GM21447 (cell line): ENCODE results near the gene TELO2.
A peak's percentile ranks its signal among the peaks of the same experiment; 100 is the strongest.
"Not testable (repeated sequence)": the region's sequence is repeated elsewhere in the genome, so short reads cannot be mapped to it uniquely, and the experiment has no call there.

ENCODE experiments used
- ATAC-seq: cut with Tn5 transposase; IDR thresholded peaks from one replicate; pipeline ENCODE4 v1.9.1; 2021; ENCODE audit not compliant: unreplicated experiment

Gene TELO2

DNA sequence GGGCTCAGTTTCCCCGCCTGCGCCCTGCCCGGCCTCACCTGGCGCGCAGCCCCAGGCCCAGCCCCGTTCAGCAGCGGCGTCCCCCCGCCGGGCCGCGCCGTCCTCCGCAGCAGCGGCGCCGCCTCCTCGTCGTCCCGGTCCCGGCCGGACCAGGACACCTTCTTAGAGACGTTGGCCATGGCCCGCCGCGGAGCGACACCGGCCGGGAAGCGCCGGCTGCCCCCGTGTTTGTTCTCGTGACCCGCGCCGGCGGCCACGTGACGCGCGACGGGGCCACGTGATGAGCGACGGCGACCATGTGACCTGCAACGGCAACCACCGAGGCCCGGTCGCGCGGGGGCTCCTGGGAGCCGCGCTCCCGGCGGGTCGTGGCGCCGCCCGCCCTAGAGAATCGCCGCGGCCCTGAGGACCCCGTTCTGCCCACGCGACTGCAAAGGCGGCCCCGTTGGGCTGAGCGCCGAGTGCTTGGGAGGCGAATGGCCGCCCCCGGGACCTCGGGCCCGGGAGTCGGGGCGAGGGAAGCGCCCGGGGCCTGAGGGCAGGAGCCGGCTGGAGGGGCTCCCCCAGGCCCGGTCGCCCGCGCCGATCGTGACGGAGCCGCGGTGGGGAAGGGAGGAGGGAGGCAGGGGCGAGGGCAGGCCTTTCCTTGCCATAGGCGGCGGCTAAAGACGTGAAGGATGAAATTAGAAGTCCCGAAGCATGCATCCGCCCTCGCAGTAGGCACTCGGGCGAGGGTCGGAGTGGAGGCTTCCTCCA, 18.2 kb upstream of the TELO2 start, which contains the start of gene CLCN7:
Gene CLCN7 (minus strand): TSS at position 233 of the 756 bp plus-strand sequence. CDS start 54 bp downstream, at position 179.
- ATAC-seq, result peak; percentile 81

DNA sequence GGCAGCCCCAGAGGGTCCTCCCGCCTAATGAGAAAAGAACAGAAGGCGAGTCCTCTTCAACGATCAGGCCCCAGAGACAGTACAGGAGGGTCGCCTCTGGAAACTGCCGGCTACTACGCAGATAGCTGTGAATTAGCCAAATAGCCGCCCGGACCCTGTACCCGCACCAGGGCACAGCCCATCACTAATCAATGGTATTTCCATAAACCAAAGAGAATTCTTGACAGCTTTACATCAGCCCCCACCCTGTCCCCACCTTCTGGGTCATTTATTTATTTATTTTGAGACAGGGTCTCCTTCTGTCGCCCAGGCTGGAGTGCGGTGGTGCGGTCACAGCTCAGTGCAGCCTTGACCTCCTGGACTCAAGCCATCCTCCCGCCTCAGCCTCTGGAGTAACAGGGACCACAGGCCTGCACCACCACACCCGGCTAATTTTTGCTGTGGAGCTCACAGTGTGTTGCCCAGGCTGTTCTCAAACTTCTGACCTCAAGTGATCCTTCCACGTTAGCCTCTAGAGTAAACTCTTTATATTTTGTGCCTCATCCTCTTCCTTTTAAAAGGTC, 17.5 kb upstream of the TELO2 start:
- no peak for ATAC-seq

- ATAC-seq, result no peak
Observed at GRCh38 chr16:1477033-1477432, 16.1 kb upstream of the TELO2 start.

DNA sequence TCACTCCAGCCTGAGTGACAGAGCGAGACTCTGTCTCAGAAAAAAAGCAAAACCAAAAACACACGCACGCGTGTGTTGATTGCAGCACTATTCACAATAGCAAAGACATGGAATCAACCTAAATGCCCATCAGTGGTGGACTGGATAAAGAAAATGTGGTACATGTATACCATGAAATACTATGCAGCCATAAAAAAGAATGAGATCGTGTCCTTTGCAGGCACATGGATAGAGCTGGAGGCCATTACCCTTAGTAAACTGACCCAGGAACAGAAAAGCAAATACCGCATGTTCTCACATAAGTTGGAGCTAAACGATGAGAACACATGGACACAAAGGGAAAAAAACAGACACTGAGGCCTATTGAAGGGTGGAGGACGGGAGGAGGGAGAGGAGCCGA, 14.2 kb upstream of the TELO2 start:
- ATAC-seq, result not testable (repeated sequence)

- no peak for ATAC-seq
Observed at GRCh38 chr16:1481906-1482835, 11.0 kb upstream of the TELO2 start.

- no peak for ATAC-seq
Observed at GRCh38 chr16:1485847-1486496, 7.2 kb upstream of the TELO2 start.

- no peak for ATAC-seq
Observed at GRCh38 chr16:1486551-1487390, 6.4 kb upstream of the TELO2 start.

GRCh38 chr16:1487395-1488053, 5.6 kb upstream of the TELO2 start:
- ATAC-seq, result no peak

DNA sequence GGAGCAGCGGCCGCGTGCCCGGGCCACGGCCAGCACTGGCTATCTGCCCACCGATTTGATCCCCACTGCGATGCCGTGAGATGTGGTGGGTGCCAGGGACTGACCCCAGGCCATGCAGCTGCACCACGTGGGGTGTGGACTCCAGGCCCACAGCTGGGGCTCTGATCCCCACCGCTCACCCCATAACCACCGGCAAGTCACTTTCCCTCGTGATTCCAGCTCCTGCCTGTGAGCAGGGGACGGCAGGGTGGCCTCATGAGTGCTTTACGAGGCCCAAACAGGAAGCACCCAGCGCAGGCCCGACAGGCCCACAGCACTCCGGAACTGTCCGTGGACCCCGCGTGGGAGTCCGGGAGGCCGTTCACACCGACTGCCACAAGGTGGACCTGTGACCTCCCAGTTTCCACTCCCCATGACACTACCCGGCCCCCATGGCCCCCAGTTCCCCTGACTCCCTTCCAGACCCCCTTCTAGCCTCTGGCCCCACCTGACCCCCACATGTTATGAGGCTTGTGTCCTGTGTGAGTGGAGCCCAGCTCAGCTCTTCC, 5.0 kb upstream of the TELO2 start:
- ATAC-seq, result no peak

- no peak for ATAC-seq
Observed at GRCh38 chr16:1488619-1489018, 4.5 kb upstream of the TELO2 start, which contains the start of gene PTX4. TSS of gene PTX4 (minus strand) at chr16:1488944. CDS start at chr16:1488909, 35 bp downstream.

GRCh38 chr16:1489077-1489476, 4.1 kb upstream of the TELO2 start:
- no peak for ATAC-seq

DNA sequence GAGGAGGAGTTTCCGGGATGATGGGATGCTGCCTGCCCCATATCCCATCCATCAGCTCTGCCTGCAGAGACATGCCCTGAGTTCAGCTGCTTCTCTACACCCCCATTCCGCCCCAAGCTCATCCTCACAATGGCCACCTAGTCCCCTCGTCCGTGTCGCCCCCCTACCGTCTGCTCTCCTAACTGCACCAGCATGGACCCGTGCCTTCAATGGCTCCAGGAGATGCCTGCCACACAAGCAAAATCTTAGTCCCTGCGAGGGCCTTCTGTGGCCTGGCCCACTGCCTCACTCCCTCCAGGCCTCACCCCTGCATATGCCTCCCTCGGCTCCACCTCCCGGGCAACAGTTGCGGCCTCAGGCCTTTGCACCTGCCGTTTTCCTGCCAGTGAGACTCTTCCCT, 1.8 kb upstream of the TELO2 start:
- no peak for ATAC-seq

DNA sequence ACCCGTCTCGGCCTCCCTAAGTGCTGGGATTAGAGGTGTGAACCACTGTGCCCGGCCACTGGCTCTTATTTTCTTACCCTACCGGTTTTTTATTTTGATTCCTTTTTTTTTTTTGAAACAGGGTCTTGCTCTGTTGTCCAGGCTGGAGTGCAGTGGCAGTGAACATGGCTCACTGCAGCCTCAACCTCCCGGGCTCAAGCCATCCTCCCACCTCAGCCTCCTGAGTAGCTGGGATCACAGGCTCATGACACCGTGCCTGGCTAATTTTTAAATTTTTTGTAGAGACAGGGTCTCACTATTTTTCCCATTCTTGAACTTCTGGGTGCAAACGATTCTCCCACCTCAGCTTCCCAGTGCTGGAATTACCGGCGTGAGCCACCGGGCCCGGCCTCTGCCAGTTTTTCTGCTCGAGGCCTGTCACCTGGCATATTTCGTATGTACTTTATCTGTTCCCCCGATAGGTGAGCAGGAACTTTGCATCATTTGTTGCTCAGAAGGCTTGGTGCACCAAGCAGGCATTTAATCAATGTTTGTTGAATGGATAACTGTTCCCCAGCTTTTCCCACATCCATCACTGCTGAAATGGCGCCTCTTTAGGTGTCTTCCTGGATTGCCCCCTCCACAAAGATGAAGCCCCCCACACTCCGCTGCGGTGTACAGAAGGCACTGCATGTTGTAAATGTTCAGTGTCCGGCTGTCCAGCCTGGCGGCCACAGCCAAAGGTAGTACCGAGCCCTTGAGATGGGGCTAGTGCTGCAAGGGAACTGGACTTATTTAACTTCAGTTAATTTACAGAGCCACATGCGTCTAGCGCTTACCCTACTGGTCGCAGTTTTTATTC, 858 bp upstream of the TELO2 start:
- ATAC-seq, result no peak

DNA sequence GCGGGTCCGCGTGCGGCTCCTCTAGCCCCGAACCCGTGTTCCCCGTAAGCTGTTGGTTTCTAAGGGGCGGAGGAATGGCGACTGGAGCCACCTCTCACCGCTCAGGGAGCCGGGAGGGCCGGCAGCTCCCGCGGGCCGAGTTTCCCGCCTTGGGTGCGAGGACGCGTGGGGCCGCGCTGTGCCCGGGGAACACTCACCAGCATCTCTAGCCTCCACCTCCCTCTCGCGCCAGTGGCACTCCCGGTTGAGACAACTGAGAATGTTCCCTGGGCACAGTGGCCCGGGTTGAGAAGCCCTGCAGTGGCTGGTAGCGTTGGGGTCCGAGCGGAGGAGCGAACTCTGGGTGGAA, 560 bp downstream of the TELO2 start:
- ATAC-seq, result no peak

DNA sequence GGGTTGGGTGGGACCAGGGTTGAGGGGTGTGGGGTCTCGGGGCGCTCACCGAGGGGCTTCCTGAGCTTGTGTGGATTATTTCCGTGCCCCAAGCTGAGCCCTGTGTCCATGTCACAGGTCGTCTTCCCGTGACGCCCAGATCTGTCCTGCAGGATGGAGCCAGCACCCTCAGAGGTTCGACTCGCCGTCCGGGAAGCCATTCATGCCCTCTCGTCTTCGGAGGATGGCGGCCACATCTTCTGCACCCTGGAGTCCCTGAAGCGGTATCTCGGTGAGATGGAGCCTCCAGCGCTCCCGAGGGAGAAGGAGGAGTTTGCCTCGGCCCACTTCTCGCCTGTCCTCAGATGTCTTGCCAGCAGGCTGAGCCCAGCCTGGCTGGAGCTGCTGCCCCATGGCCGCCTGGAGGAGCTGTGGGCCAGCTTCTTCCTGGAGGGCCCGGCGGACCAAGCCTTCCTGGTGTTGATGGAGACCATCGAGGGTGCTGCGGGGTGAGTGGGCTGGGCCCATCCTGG, 1.0 kb downstream of the TELO2 start:
- no peak for ATAC-seq

- no peak for ATAC-seq
Observed at GRCh38 chr16:1494711-1495110, 1.6 kb downstream of the TELO2 start.

- ATAC-seq, result no peak
Observed at GRCh38 chr16:1495211-1495888, 2.2 kb downstream of the TELO2 start.

- ATAC-seq, result no peak
Observed at GRCh38 chr16:1495889-1496262, 2.7 kb downstream of the TELO2 start.
